CD4-positive, alpha-beta T cell treated with Interleukin-15 for 1 hour (primary cell): ENCODE results near the gene PLD3.
"Not testable (repeated sequence)": the region's sequence is repeated elsewhere in the genome, so short reads cannot be mapped to it uniquely, and the experiment has no call there.

Experiments
- DNase-seq: peaks from one replicate; pipeline ENCODE4 v3.0.0-alpha.2; 2020

PLD3 gene

GRCh38 chr19:40365613-40366401 lies 17.3 kb downstream of the PLD3 start:
- peak; percentile 60 for DNase-seq

- DNase-seq, result no peak
Observed at GRCh38 chr19:40366697-40367561, 18.4 kb downstream of the PLD3 start.

- DNase-seq, result no peak
Observed at GRCh38 chr19:40367577-40368434, 19.3 kb downstream of the PLD3 start.

- no peak for DNase-seq
Observed at GRCh38 chr19:40369797-40370196, 21.3 kb downstream of the PLD3 start.

- DNase-seq, result not testable (repeated sequence)
Observed at GRCh38 chr19:40370253-40370652, 21.8 kb downstream of the PLD3 start.

GRCh38 chr19:40370997-40371801 lies 22.7 kb downstream of the PLD3 start:
- no peak for DNase-seq

GRCh38 chr19:40371802-40372122 lies 23.3 kb downstream of the PLD3 start:
- DNase-seq, result no peak

- DNase-seq, result no peak
Observed at GRCh38 chr19:40374084-40374483, 25.6 kb downstream of the PLD3 start.

GRCh38 chr19:40376286-40376862 lies 27.9 kb downstream of the PLD3 start:
- DNase-seq, result no peak

GRCh38 chr19:40377876-40378385 lies 29.4 kb downstream of the PLD3 start:
- DNase-seq, result no peak

- no peak for DNase-seq
Observed at GRCh38 chr19:40378509-40378908, 30.0 kb downstream of the PLD3 start.

GRCh38 chr19:40379446-40380198 lies 31.1 kb downstream of the PLD3 start:
- no peak for DNase-seq

GRCh38 chr19:40380199-40381037 lies 31.9 kb downstream of the PLD3 start:
- no peak for DNase-seq

- DNase-seq, result no peak
Observed at GRCh38 chr19:40381321-40381720, 32.8 kb downstream of the PLD3 start.

GRCh38 chr19:40383668-40384248 lies 35.3 kb downstream of the PLD3 start:
- DNase-seq, result no peak

- no peak for DNase-seq
Observed at GRCh38 chr19:40387155-40387554, 38.7 kb downstream of the PLD3 start.

- no peak for DNase-seq
Observed at GRCh38 chr19:40388481-40388880, 40.0 kb downstream of the PLD3 start.

- DNase-seq, result no peak
Observed at GRCh38 chr19:40389404-40390083, 41.0 kb downstream of the PLD3 start.
